Activated CD8-positive, alpha-beta memory T cell treated with anti-CD3 and anti-CD28 coated beads for 48 hours (primary cell): Measurements from ENCODE around the gene CSAD.
"Not testable (repeated sequence)": the region's sequence is repeated elsewhere in the genome, so short reads cannot be mapped to it uniquely, and the experiment has no call there.

ENCODE experiments used
- DNase-seq, 3 experiments: peaks; one replicate each; pipeline ENCODE4 v3.0.0-alpha.2; 2020; ENCODE audit warnings: low read depth in 2 of 3, low spot score in 2 of 3

Gene CSAD

GRCh38 chr12:53147653-53148052 lies 33.1 kb downstream of the CSAD start:
- DNase-seq = no peak

GRCh38 chr12:53147181-53147580 lies 33.5 kb downstream of the CSAD start:
- no peak for DNase-seq

GRCh38 chr12:53145383-53146260 lies 35.1 kb downstream of the CSAD start:
- DNase-seq = no peak

GRCh38 chr12:53143355-53143754 lies 37.4 kb downstream of the CSAD start:
- DNase-seq = no peak

- DNase-seq = no peak
Measured at GRCh38 chr12:53133722-53134121, 47.0 kb downstream of the CSAD start.

- DNase-seq = no peak
Measured at GRCh38 chr12:53131844-53132243, 48.9 kb downstream of the CSAD start.

- no peak for DNase-seq
Measured at GRCh38 chr12:53128780-53129569, 51.8 kb downstream of the CSAD start.

GRCh38 chr12:53127169-53127568 lies 53.6 kb downstream of the CSAD start:
- DNase-seq = no peak

- DNase-seq = no peak
Measured at GRCh38 chr12:53124352-53124723, 56.4 kb downstream of the CSAD start.

GRCh38 chr12:53123578-53124351 lies 57.0 kb downstream of the CSAD start:
- DNase-seq = no peak

GRCh38 chr12:53122961-53123468 lies 57.7 kb downstream of the CSAD start:
- no peak for DNase-seq

GRCh38 chr12:53120685-53121525 lies 59.8 kb downstream of the CSAD start:
- no peak for DNase-seq

GRCh38 chr12:53118751-53119300 lies 61.9 kb downstream of the CSAD start:
- DNase-seq = no peak

GRCh38 chr12:53115891-53116648 lies 64.7 kb downstream of the CSAD start:
- DNase-seq = no peak

- DNase-seq = no peak
Measured at GRCh38 chr12:53115112-53115890, 65.4 kb downstream of the CSAD start.

- DNase-seq = no peak
Measured at GRCh38 chr12:53113951-53114350, 66.8 kb downstream of the CSAD start.

GRCh38 chr12:53113136-53113705 lies 67.5 kb downstream of the CSAD start:
- DNase-seq = no peak

GRCh38 chr12:53112431-53112830 lies 68.3 kb downstream of the CSAD start:
- not testable (repeated sequence) for DNase-seq
